ENCODE results near the gene MMP13. TPM values are rescaled to one million over a fixed set of nuclear protein-coding genes. Genes with fewer than 3 reads are reported as not detected.
"Not testable (repeated sequence)": the region's sequence is repeated elsewhere in the genome, so short reads cannot be mapped to it uniquely, and the experiment has no call there.

The MMP13 gene
- total RNA-seq, 1 experiment from 2014 or later = 0.12 TPM

- DNase-seq (ENCODE audit: low read depth) = no peak
These were observed 18.5 kb downstream of the MMP13 start for GRCh38 chr11:102936864-102937509.

- no peak for DNase-seq (ENCODE audit: low read depth)
These were observed 20.0 kb downstream of the MMP13 start for GRCh38 chr11:102935514-102935913.

- no peak for DNase-seq (ENCODE audit: low read depth)
These were observed 20.8 kb downstream of the MMP13 start for GRCh38 chr11:102934735-102935134.

GRCh38 chr11:102933627-102934026, 21.9 kb downstream of the MMP13 start:
- no peak for DNase-seq (ENCODE audit: low read depth)

- DNase-seq (ENCODE audit: low read depth) = no peak
These were observed 22.9 kb downstream of the MMP13 start for GRCh38 chr11:102932678-102933077.

GRCh38 chr11:102930451-102930850, 25.1 kb downstream of the MMP13 start:
- no peak for DNase-seq (ENCODE audit: low read depth)

GRCh38 chr11:102929972-102930371, 25.6 kb downstream of the MMP13 start:
- DNase-seq (ENCODE audit: low read depth) = no peak

GRCh38 chr11:102929166-102929565, 26.4 kb downstream of the MMP13 start:
- DNase-seq (ENCODE audit: low read depth) = no peak

- DNase-seq (ENCODE audit: low read depth) = no peak
These were observed 27.3 kb downstream of the MMP13 start for GRCh38 chr11:102928247-102928646.

GRCh38 chr11:102927624-102927990, 27.9 kb downstream of the MMP13 start:
- no peak for DNase-seq (ENCODE audit: low read depth)

GRCh38 chr11:102926961-102927623, 28.4 kb downstream of the MMP13 start:
- no peak for DNase-seq (ENCODE audit: low read depth)

GRCh38 chr11:102926517-102926916, 29.0 kb downstream of the MMP13 start:
- DNase-seq (ENCODE audit: low read depth) = peak; percentile 16

- no peak for DNase-seq (ENCODE audit: low read depth)
These were observed 29.5 kb downstream of the MMP13 start for GRCh38 chr11:102925988-102926387.

GRCh38 chr11:102924851-102925380, 30.6 kb downstream of the MMP13 start:
- peak; percentile 89 for DNase-seq (ENCODE audit: low read depth)

GRCh38 chr11:102921587-102922220, 33.8 kb downstream of the MMP13 start:
- no peak for DNase-seq (ENCODE audit: low read depth)

- no peak for DNase-seq (ENCODE audit: low read depth)
These were observed 35.3 kb downstream of the MMP13 start for GRCh38 chr11:102920118-102920684.

GRCh38 chr11:102915044-102915375, 40.5 kb downstream of the MMP13 start:
- no peak for DNase-seq (ENCODE audit: low read depth)

- DNase-seq (ENCODE audit: low read depth) = peak; percentile 45
These were observed 41.1 kb downstream of the MMP13 start for GRCh38 chr11:102914238-102915043.

- peak; percentile 29 for DNase-seq (ENCODE audit: low read depth)
These were observed 43.1 kb downstream of the MMP13 start for GRCh38 chr11:102912482-102912830.

- peak; percentile 60 for DNase-seq (ENCODE audit: low read depth)
These were observed 43.6 kb downstream of the MMP13 start for GRCh38 chr11:102911758-102912481.

- not testable (repeated sequence) for DNase-seq (ENCODE audit: low read depth)
These were observed 49.7 kb downstream of the MMP13 start for GRCh38 chr11:102905848-102906247.

All from RPMI7951 (cell line).